Measurements from ENCODE around the gene SDS. TPM values are rescaled to one million over a fixed set of nuclear protein-coding genes. Genes with fewer than 3 reads are reported as not detected.
A peak's percentile ranks its signal among the peaks of the same experiment; 100 is the strongest.

Gene SDS
- total and polyA plus RNA-seq, 2 of the 8 experiments (the other 6 are each of a cell fraction or from before 2014, with no cell fraction given), result 0.21 TPM; not detected in 1

DNA sequence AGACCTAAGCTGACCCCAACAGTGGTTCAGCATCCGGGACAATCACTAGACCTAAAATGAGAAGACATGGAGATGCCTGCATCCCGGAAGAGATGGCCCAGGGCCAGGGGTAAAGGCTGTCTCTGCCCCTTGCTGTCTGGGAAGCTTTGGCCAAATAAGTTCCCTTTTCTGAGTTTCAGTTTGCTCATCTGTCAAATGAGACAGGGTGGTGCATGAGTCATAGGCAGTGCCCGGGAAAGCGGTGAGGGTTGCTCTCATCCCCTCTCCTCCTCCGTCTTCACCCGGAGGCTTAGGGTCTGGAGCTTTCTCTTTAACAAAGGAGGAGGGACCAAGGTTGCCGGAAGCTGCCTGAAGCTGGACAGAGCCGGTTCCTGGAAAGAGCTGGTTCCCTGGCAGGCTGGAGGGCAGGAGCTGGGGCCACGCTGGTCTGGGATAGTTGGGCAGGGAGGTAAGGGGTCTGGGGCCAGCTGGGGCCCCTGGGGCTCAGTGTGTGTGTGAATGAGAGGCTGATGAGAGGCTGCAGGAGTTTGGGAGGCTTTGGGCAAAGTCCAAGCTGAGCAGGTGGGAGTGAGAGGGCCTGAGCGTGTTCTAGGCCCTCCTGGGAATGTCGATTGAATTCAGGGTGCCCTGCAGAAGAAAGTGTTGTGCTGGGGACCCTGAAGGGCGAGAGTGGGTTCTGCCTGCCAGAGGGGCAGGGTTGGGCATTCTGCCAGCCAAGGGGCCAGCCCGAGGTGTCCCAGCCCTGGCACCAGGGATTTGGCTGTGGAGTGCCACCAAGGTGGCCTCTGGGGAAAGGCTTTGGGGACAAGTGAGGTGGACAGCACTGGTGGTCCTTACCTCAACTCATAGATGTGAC lies 18.6 kb upstream of the SDS start, which contains the start of gene SDSL:
Gene SDSL (plus strand): TSS at position 351 of the 856 bp plus-strand sequence. CDS start 5,603 bp downstream, outside the sequence.
- ChIA-PET CTCF (ENCODE audit: partially characterized antibody) (interaction anchor here (0.7 to 1.8 kb wide), 4 partner anchors 17 to 118 kb away, joined by 3 to 5 read pairs (median 4); no protein-coding TSS in a partner anchor), POLR2A (ENCODE audit: partially characterized antibody) (interaction anchor here (0.6 to 0.9 kb wide), 4 partner anchors 48 to 236 kb away, joined by 3 to 4 read pairs (median 3); no protein-coding TSS in a partner anchor)
- Histone ChIP-seq H4K91ac (replicated peaks; ENCODE audit: insufficient read length, low read length) (no peak within 1 kb of the TSS), H4K8ac (ENCODE audit: extremely low read depth, insufficient read depth, low read length) (peak within 1 kb of the TSS; percentile 95), H3K4me2 (ENCODE audit: insufficient read depth in 1 of 2, low read depth in 2 of 2, low read length in 2 of 2) (peak within 1 kb of the TSS in 1 of 2 experiments; percentile 0; a peak in 1 of 4 replicates), H4K5ac (ENCODE audit: insufficient read length, low read depth, low read length) (no peak within 1 kb of the TSS), H3K79me2 (ENCODE audit: control insufficient read depth in 1 of 2, insufficient read depth in 2 of 2, low read length in 2 of 2) (no peaks in the 10 kb centered on the region), H2BK20ac (ENCODE audit: low read length) (no peak within 1 kb of the TSS; the same call in 1 of the 2 replicates), H3K14ac (ENCODE audit: insufficient read length) (no peak within 1 kb of the TSS), H3K18ac (ENCODE audit: extremely low read depth, low read length) (peak within 1 kb of the TSS; percentile 19), H3K27ac (ENCODE audit: low read depth, low read length) (no peak within 1 kb of the TSS), H4K20me1 (replicated peaks in 1 of 2; ENCODE audit: control insufficient read depth in 1 of 2, insufficient read depth in 2 of 2, low read length in 2 of 2) (no peaks in the 10 kb centered on the region), H3K9me3 (ENCODE audit: insufficient read depth in 2 of 2, low read depth in 1 of 2, low read length in 1 of 2) (no peaks in the 10 kb centered on the region), H3K27me3 (replicated peaks in 1 of 4; ENCODE audit: control insufficient read depth in 3 of 4, extremely low read depth in 1 of 4, insufficient read depth in 3 of 4, low read length in 3 of 4) (no peaks in the 10 kb centered on the region), H3K36me3 (ENCODE audit: control insufficient read depth in 2 of 4, insufficient read depth in 4 of 4, low read length in 3 of 4) (no peaks in the 10 kb centered on the region), H2BK12ac (ENCODE audit: low read depth, low read length) (0 out of 2 replicates have a peak within 1 kb of the TSS, but pooled peaks have one; percentile 60), H3K9ac (replicated peaks in 1 of 4; ENCODE audit: extremely low read depth in 1 of 4, low read depth in 3 of 4, low read length in 3 of 4) (peak within 1 kb of the TSS in 2 of 4 experiments; percentile 25 to 38; a peak in 2 of 7 replicates), H3K56ac (replicated peaks; ENCODE audit: insufficient read length, low read depth, low read length) (no peak within 1 kb of the TSS), H2BK5ac (ENCODE audit: low read depth, low read length) (peak within 1 kb of the TSS; percentile 52; the same call in 1 of the 2 replicates), H3K4me3 (ENCODE audit: extremely low read depth in 1 of 4, insufficient read depth in 2 of 4, low read depth in 3 of 4, low read length in 4 of 4) (no peak within 1 kb of the TSS), H3K23ac (ENCODE audit: insufficient read length) (no peak within 1 kb of the TSS), H3K4ac (replicated peaks; ENCODE audit: insufficient read length, low read depth, low read length) (peak within 1 kb of the TSS; percentile 28), H2AFZ (ENCODE audit: low read length) (peak within 1 kb of the TSS; percentile 4; the same call in 1 of the 2 replicates), H3K79me1 (ENCODE audit: low read depth, low read length) (no peaks in the 10 kb centered on the region), H2AK5ac (ENCODE audit: low read depth, low read length) (no peak within 1 kb of the TSS), H2BK15ac (ENCODE audit: low read length) (peak within 1 kb of the TSS; percentile 92), H3K23me2 (ENCODE audit: low read depth, low read length) (peaks cover 5% of the 10 kb centered on the region), H3K4me1 (replicated peaks in 1 of 4; ENCODE audit: control insufficient read depth in 3 of 4, insufficient read depth in 4 of 4, low read length in 3 of 4) (peaks cover 0 to 7% (median 5%) of the 10 kb centered on the region in 4 experiments; a peak in 5 of 7 replicates), H2BK120ac (replicated peaks; ENCODE audit: low read depth, low read length) (peak within 1 kb of the TSS; percentile 28)
- FAIRE-seq (no peak), DNase-seq (ENCODE audit: low read depth in 1 of 2, low spot score in 2 of 2) (peak in 1 of 2 experiments; percentile 29)
- WGBS, 2 experiments (ENCODE audit: extremely low coverage in 1 of 2, insufficient coverage in 1 of 2, insufficient read length in 1 of 2, insufficient replicate concordance in 2 of 2, low coverage in 1 of 2, low lambda C conversion rate in 2 of 2, missing lambda C conversion rate in 1 of 2), result 74% methylated on average over 12 of the region's 13 CpGs; no CpG with 5 or more reads in 1 of the 2 experiments
- TF ChIP-seq TBP (IDR thresholded peaks at IDR 0.05; ENCODE audit: low read depth, low read length) (peak; percentile 20; the same call in 1 of the 2 replicates), RBBP5 (IDR thresholded peaks at IDR 0.05; ENCODE audit: borderline replicate concordance, low read depth, low read length) (no peak), CBX8 (IDR thresholded peaks at IDR 0.05; ENCODE audit: borderline replicate concordance, low read depth, low read length) (no peak), TEAD4 (IDR thresholded peaks at IDR 0.05; ENCODE audit: low read depth, low read length) (no peak), POLR2A (IDR thresholded peaks at IDR 0.05; ENCODE audit: control extremely low read depth in 1 of 2, low read depth in 2 of 2, low read length in 2 of 2) (peak in 1 of 2 experiments; percentile 11; a peak in 1 of 3 replicates), ASH2L (IDR thresholded peaks at IDR 0.05; ENCODE audit: low read length) (no peak), GABPA (IDR thresholded peaks at IDR 0.05; ENCODE audit: borderline replicate concordance, insufficient read depth, low read length) (no peak), RXRA (IDR thresholded peaks at IDR 0.05; ENCODE audit: insufficient read depth, low read depth, low read length) (no peak), KDM4A (IDR thresholded peaks at IDR 0.05; ENCODE audit: low read depth, low read length, severe bottlenecking) (no peak), ZNF274 (IDR thresholded peaks at IDR 0.05; ENCODE audit: borderline replicate concordance, extremely low read depth, low read length) (no peak), SIN3A (conservative IDR thresholded peaks at IDR 0.05 in 1 of 2, IDR thresholded peaks at IDR 0.05 in 1 of 2; ENCODE audit: low read depth in 1 of 2, low read length in 2 of 2) (no peak)
